Measurements from ENCODE around the gene PLXNA3.
A peak's percentile ranks its signal among the peaks of the same experiment; 100 is the strongest.

PLXNA3 gene

GRCh38 chrX:154435171-154435733, 22.8 kb upstream of the PLXNA3 start:
- DNase-seq (ENCODE audit: low read depth in 2 of 2), result no peak

GRCh38 chrX:154436374-154436982, 21.6 kb upstream of the PLXNA3 start:
- DNase-seq (ENCODE audit: low read depth in 2 of 2), result peak in 1 of 2 donors; percentile 45

- DNase-seq (ENCODE audit: low read depth in 2 of 2), result peak in 1 of 2 donors; percentile 40
Measured at GRCh38 chrX:154436983-154437752, 20.9 kb upstream of the PLXNA3 start, which contains the start of gene GDI1. Gene GDI1 (plus strand): TSS chrX:154437154. CDS start chrX:154437255, 101 bp downstream.

DNA sequence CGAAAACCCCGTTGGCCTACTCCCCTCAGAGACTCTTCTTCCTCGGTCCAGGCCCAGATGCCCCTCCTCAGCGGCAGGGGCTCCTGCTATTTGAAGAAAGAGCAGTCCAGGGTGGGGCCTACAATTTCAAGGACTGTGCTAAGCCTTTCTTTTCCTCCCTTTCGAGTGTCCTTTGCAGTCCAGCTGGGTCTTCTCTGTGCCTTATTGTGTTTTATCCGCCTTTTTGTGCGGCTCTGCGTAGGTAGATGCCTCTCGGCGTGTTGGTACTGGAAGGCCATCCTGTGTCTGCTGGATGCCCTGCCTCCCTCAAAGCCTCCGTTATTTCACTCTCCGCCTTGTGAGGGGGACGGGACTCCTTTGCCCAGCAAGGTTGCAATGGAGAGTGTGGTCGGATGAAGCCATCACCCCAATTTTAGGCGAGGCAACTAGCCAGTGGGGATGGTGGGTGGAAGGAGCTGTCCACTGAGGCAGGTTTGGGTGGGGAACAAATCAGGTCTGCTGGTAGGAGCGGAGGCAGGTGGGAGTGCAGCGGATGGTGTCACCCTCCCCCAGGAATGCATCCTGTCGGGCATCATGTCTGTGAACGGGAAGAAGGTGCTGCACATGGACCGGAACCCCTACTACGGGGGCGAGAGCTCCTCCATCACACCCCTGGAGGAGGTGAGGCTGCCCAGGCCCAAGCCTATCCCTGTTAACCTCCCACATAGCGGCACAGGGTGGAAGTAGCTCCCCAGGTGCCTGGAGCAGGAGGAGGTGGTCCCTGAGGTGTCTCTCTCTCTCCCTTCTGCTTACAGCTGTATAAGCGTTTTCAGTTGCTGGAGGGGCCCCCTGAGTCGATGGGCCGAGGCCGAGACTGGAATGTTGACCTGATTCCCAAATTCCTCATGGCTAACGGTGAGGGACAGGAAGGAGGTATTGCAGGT, 19.8 kb upstream of the PLXNA3 start:
- DNase-seq (ENCODE audit: low read depth in 2 of 2), result no peak

GRCh38 chrX:154439841-154440240, 18.2 kb upstream of the PLXNA3 start:
- no peak for DNase-seq (ENCODE audit: low read depth in 2 of 2)

- DNase-seq (ENCODE audit: low read depth in 2 of 2), result no peak
Measured at GRCh38 chrX:154440623-154441357, 17.3 kb upstream of the PLXNA3 start.

- DNase-seq (ENCODE audit: low read depth in 2 of 2), result no peak
Measured at GRCh38 chrX:154441564-154441963, 16.5 kb upstream of the PLXNA3 start.

GRCh38 chrX:154441984-154442707, 15.9 kb upstream of the PLXNA3 start:
- DNase-seq (ENCODE audit: low read depth in 2 of 2), result no peak

DNA sequence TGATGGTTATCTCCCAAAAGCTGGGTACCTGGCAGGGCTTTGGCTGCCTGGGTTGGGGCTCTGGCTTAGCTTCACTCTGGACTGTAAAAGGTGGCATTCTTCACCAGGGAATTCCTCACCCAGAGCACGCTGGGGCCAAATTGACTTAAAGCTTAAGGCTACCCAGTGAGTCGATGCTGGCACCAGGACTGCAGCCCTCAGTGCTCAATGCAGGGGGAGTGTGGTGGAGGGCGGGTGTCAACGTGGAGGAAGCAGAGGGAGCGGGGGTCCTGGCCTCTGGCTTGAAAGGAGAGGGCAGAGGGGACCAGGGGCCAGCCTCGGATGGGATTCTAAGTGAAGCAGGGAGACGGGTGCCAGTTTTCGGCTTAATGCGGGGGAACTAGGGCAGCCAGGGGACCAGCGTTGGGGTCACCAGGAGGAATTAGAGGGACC, 14.6 kb upstream of the PLXNA3 start:
- DNase-seq (ENCODE audit: low read depth in 2 of 2), result no peak

- peak in 1 of 2 donors; percentile 68 for DNase-seq (ENCODE audit: low read depth in 2 of 2)
Measured at GRCh38 chrX:154443992-154444754, 13.9 kb upstream of the PLXNA3 start, which contains the start of gene FAM50A. Gene FAM50A (plus strand): TSS chrX:154444141. CDS start chrX:154444236, 95 bp downstream.

DNA sequence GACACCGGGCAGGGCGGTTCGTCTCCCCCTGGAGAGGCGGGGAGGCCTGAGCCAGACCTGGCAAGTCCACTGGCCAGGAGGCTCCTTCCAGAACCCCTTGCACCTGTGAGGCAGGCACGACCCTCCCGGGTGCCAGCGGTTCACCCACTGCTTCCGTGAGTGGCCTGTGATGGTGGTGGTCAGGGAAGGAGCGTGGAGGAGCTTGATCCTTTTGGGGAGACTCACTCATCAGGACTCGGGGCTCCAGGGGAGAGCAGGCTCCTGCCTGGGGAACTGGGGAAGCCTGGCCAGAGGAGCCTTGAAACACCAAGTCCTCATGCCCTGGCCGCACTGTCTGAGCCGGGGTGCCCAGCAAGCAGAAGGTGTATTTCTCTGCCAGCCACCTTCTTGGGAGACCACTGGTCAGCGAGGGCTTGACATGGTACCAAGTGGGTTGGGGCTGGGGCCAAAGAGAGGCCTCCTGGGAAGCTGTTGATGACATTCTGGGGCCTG, 13.3 kb upstream of the PLXNA3 start:
- DNase-seq (ENCODE audit: low read depth in 2 of 2), result no peak

GRCh38 chrX:154445776-154446175, 12.3 kb upstream of the PLXNA3 start:
- DNase-seq (ENCODE audit: low read depth in 2 of 2), result no peak

- DNase-seq (ENCODE audit: low read depth in 2 of 2), result no peak
Measured at GRCh38 chrX:154446430-154446829, 11.7 kb upstream of the PLXNA3 start.

DNA sequence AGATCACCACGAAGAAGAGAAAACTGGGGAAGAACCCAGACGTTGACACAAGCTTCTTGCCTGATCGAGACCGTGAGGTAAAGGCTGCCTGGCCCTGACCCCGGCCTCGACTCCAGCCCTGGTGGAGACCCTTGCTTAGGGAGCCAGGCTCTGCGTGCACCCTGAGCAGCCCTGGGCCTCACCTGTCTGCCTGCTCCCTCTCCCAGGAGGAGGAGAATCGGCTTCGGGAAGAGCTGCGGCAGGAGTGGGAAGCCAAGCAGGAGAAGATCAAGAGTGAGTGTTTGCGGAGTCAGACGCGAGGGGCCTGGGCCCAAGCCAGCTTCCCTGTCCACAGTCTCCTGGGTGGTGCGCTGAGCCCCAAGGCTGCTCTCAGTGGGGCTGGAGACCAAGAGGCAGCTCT, 9.6 kb upstream of the PLXNA3 start:
- DNase-seq (ENCODE audit: low read depth in 2 of 2), result no peak

DNA sequence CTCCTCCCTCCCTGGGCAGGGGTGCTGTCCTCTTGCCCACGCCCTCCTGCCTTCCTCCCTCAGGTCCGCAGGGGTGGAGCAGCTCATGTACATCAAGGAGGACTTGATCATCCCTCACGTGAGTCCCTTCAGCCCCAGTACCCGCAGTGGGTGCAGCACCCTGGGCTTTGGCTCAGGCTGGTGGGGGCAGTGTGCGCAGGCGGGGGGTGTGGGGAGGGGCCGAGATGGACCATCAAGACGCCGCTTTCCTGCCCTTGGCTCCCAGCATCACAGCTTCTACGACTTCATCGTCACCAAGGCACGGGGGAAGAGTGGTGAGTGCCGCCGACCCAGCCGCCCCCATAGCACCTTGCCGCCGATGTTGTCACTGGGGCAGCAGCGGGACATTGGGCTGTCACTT, 8.5 kb upstream of the PLXNA3 start:
- no peak for DNase-seq (ENCODE audit: low read depth in 2 of 2)

- DNase-seq (ENCODE audit: low read depth in 2 of 2), result no peak
Measured at GRCh38 chrX:154450312-154450711, 7.8 kb upstream of the PLXNA3 start.

DNA sequence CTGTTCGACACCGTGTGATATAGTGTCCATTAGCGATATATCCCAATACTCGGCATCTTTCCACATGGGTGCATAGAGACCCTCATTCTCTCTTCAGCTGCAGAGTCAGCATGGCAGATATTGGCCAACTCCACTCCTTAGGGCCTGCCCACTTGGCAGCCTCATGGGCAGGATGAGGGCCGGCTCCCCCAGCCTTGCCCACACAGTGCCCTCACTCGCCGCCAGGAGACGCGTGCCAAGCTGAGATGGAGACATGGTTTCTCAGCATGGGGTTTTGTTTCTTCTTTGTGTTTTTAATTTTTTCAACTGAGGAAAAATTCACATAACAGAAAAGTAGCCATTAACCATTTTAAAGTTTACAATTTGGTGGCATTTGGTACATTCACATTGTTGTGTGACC, 5.3 kb upstream of the PLXNA3 start:
- no peak for DNase-seq (ENCODE audit: low read depth in 2 of 2)

DNA sequence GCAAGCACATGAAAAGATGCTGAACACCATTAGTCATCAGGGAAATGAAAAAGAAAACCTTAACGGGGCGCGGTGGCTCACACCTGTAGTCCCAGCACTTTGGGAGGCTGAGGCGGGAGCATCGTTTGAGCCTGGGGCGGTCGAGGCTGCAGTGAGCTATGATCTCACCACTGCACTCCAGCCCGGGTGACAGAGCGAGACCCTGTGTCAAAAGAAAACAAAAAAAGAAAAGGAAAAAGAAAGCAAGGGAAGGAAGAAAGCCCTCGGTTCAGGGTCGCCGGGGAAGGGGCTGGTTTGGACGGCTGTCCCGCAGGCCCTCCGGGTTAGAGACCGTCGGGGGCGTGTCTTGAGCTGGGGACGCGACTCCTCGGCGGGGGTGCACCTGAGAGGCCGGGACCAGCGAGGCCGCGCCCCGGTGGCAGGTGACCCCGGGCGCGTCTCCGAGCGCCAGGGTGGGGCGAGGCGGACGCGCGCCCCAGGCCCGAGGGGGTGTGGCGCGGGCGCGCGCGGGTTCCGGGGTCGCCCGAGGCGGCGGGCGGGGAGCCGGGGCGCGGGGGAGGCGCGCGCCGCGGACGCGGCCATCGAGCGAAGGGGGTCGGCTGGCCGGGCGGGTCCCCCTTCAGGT, 478 bp upstream of the PLXNA3 start:
- peak in 1 of 2 donors; percentile 50 for DNase-seq (ENCODE audit: low read depth in 2 of 2)

All from stimulated activated CD8-positive, alpha-beta memory T cell treated with anti-CD3 and anti-CD28 coated beads, Interleukin-7, amount 100 ng/mL, for 4 hours (primary cell).